Mesendoderm (in vitro differentiated cells): Measurements from ENCODE around the gene EIF4G3.
A peak's percentile ranks its signal among the peaks of the same experiment; 100 is the strongest.
"Not testable (repeated sequence)": the region's sequence is repeated elsewhere in the genome, so short reads cannot be mapped to it uniquely, and the experiment has no call there.

Source experiments
- DNase-seq: peaks from one replicate; pipeline ENCODE4 v3.0.0; 2013
- H2AK5ac ChIP-seq: 2 replicates; pipeline ENCODE4 v1.6.1; 2013; ENCODE audit warnings: low read length, inconsistent platforms
- H2BK120ac ChIP-seq: 2 replicates; pipeline ENCODE4 v1.6.1; 2013; ENCODE audit warnings: low read depth, mild to moderate bottlenecking, low read length, moderate library complexity, mixed read lengths
- H2BK15ac ChIP-seq: replicated peaks from 2 replicates; pipeline ENCODE4 v1.6.1; 2013; ENCODE audit warnings: low read depth, mild to moderate bottlenecking, moderate library complexity
- H2BK5ac ChIP-seq: 2 replicates; pipeline ENCODE4 v1.6.1; 2013; ENCODE audit warnings: low read length, inconsistent platforms
- H3K18ac ChIP-seq: 2 replicates; pipeline ENCODE4 v1.6.1; 2013; ENCODE audit warnings: mild to moderate bottlenecking, low read length, mixed read lengths
- H3K23ac ChIP-seq: one replicate; pipeline ENCODE4 v1.6.1; 2013; ENCODE audit warnings: low read length
- H3K27ac ChIP-seq: 2 replicates; pipeline ENCODE4 v1.5.1; 2013; ENCODE audit warnings: low read depth, mild to moderate bottlenecking, inconsistent platforms, low read length, moderate library complexity
- H3K27me3 ChIP-seq: 2 replicates; pipeline ENCODE4 v1.6.1; 2013; ENCODE audit warnings: low read length, control low read depth, mild to moderate bottlenecking, inconsistent platforms; ENCODE audit not compliant: insufficient read depth, poor library complexity
- H3K36me3 ChIP-seq: 2 replicates; pipeline ENCODE4 v1.6.1; 2013; ENCODE audit warnings: low read length, inconsistent platforms; ENCODE audit not compliant: control insufficient read depth, insufficient read depth
- H3K4ac ChIP-seq: one replicate; pipeline ENCODE4 v1.6.1; 2013; ENCODE audit warnings: low read depth, mild to moderate bottlenecking, low read length, moderate library complexity
- H3K4me1 ChIP-seq: 2 replicates; pipeline ENCODE4 v1.6.1; 2013; ENCODE audit warnings: low read depth, low read length, inconsistent platforms; ENCODE audit not compliant: control insufficient read depth
- H3K4me2 ChIP-seq: 2 replicates; pipeline ENCODE4 v1.6.1; 2013; ENCODE audit warnings: low read length
- H3K4me3 ChIP-seq: 2 replicates; pipeline ENCODE4 v1.5.1; 2013; ENCODE audit warnings: mild to moderate bottlenecking, low read length
- H3K56ac ChIP-seq: one replicate; pipeline ENCODE4 v1.6.1; 2013; ENCODE audit warnings: low read length
- H3K79me1 ChIP-seq: 2 replicates; pipeline ENCODE4 v1.6.1; 2013; ENCODE audit warnings: low read length, inconsistent platforms
- H3K79me2 ChIP-seq: 2 replicates; pipeline ENCODE4 v1.6.1; 2013; ENCODE audit warnings: mild to moderate bottlenecking, low read length; ENCODE audit not compliant: control insufficient read depth, insufficient read depth
- H3K9ac ChIP-seq: 2 replicates; pipeline ENCODE4 v1.6.1; 2013; ENCODE audit warnings: low read length, inconsistent platforms
- H4K5ac ChIP-seq: one replicate; pipeline ENCODE4 v1.6.1; 2013; ENCODE audit warnings: low read length
- H4K8ac ChIP-seq: one replicate; pipeline ENCODE4 v1.6.1; 2013; ENCODE audit warnings: low read depth, mild to moderate bottlenecking, control low read depth, low read length, moderate library complexity
- WGBS: extraction: QIAGEN DNeasy Blood & Tissue Kit; methylation state at CpG from one replicate; pipeline ENCODE4 v1.1.7; 2013; ENCODE audit warnings: low lambda C conversion rate, missing lambda C conversion rate; ENCODE audit not compliant: insufficient coverage; ENCODE audit errors: extremely low coverage; 5-methylcytosine and 5-hydroxymethylcytosine counted together

EIF4G3 gene

GRCh38 chr1:21192284-21192683, 15.6 kb upstream of the EIF4G3 start:
- Histone ChIP-seq H3K27me3 (peaks cover 10% of the 10 kb centered on the region), H2AK5ac (no peak overlapping the region), H3K4me1 (peaks cover 9% of the 10 kb centered on the region), H3K56ac (no peak overlapping the region), H3K23ac (no peak overlapping the region), H3K79me1 (no peaks in the 10 kb centered on the region), H2BK120ac (no peak overlapping the region), H3K4me3 (no peak overlapping the region), H3K4ac (no peak overlapping the region), H3K36me3 (no peaks in the 10 kb centered on the region), H3K27ac (no peak overlapping the region), H4K5ac (no peak overlapping the region), H3K18ac (no peak overlapping the region), H3K79me2 (no peaks in the 10 kb centered on the region), H3K4me2 (no peak overlapping the region), H2BK5ac (peak overlapping the region; percentile 20), H3K9ac (no peak overlapping the region), H2BK15ac (no peak overlapping the region), H4K8ac (no peak overlapping the region)
- DNase-seq: no peak
- WGBS: no CpG with 5 or more reads among the region's 5 CpGs

GRCh38 chr1:21190771-21191170, 14.1 kb upstream of the EIF4G3 start:
- H3K27me3 ChIP-seq, H2BK15ac ChIP-seq, H3K36me3 ChIP-seq, H3K4ac ChIP-seq, H3K4me1 ChIP-seq, H3K56ac ChIP-seq, DNase-seq, H3K9ac ChIP-seq, H3K79me2 ChIP-seq, H2BK5ac ChIP-seq, H2AK5ac ChIP-seq, H3K27ac ChIP-seq, H3K79me1 ChIP-seq, H3K23ac ChIP-seq, H3K4me3 ChIP-seq, H2BK120ac ChIP-seq, H4K5ac ChIP-seq, H3K18ac ChIP-seq, H3K4me2 ChIP-seq, H4K8ac ChIP-seq: not testable (repeated sequence)
- no CpG with 5 or more reads among the region's 2 CpGs for WGBS

- H3K79me1 ChIP-seq: no peaks in the 10 kb centered on the region
- H2BK15ac ChIP-seq: no peak overlapping the region
Observed at GRCh38 chr1:21189906-21190500, 13.3 kb upstream of the EIF4G3 start.

GRCh38 chr1:21189421-21189820, 12.7 kb upstream of the EIF4G3 start:
- Histone ChIP-seq H2BK120ac (no peak overlapping the region), H3K4ac (no peak overlapping the region), H3K79me1 (no peaks in the 10 kb centered on the region), H3K9ac (no peak overlapping the region), H3K4me2 (no peak overlapping the region), H4K8ac (no peak overlapping the region), H3K36me3 (no peaks in the 10 kb centered on the region), H3K56ac (no peak overlapping the region), H3K4me3 (no peak overlapping the region), H2AK5ac (peak overlapping the region; percentile 35), H3K23ac (no peak overlapping the region), H2BK5ac (peak overlapping the region; percentile 1), H2BK15ac (no peak overlapping the region), H3K18ac (no peak overlapping the region), H3K4me1 (peaks cover 9% of the 10 kb centered on the region), H4K5ac (no peak overlapping the region), H3K79me2 (no peaks in the 10 kb centered on the region), H3K27ac (no peak overlapping the region), H3K27me3 (peaks cover 10% of the 10 kb centered on the region)
- DNase-seq: no peak
- no CpG with 5 or more reads among the region's 3 CpGs for WGBS

More at GRCh38 chr1:21189906-21190500, 13.3 kb upstream of the EIF4G3 start:
- no CpG with 5 or more reads among the region's 1 CpG for WGBS
- H3K4me3 ChIP-seq: no peak overlapping the region
- DNase-seq: no peak
- H3K4ac ChIP-seq: no peak overlapping the region
- H3K4me2 ChIP-seq: no peak overlapping the region
- no peak overlapping the region for H3K27ac ChIP-seq
- peak overlapping the region; percentile 35 for H2AK5ac ChIP-seq
- H3K4me1 ChIP-seq: peaks cover 9% of the 10 kb centered on the region
- H3K9ac ChIP-seq: no peak overlapping the region
- no peak overlapping the region for H2BK120ac ChIP-seq
- no peak overlapping the region for H3K18ac ChIP-seq
- H3K56ac ChIP-seq: no peak overlapping the region
- no peaks in the 10 kb centered on the region for H3K79me2 ChIP-seq
- H2BK5ac ChIP-seq: peak overlapping the region; percentile 1
- H3K27me3 ChIP-seq: peaks cover 10% of the 10 kb centered on the region
- H4K5ac ChIP-seq: no peak overlapping the region
- no peak overlapping the region for H4K8ac ChIP-seq
- no peaks in the 10 kb centered on the region for H3K36me3 ChIP-seq
- no peak overlapping the region for H3K23ac ChIP-seq

- H3K4me1 ChIP-seq: peaks cover 9% of the 10 kb centered on the region
- no peak overlapping the region for H2BK5ac ChIP-seq
- H4K5ac ChIP-seq: no peak overlapping the region
- H3K79me2 ChIP-seq: no peaks in the 10 kb centered on the region
- no peak overlapping the region for H3K4ac ChIP-seq
- no peak overlapping the region for H2BK15ac ChIP-seq
- peaks cover 10% of the 10 kb centered on the region for H3K27me3 ChIP-seq
- no CpG with 5 or more reads among the region's 3 CpGs for WGBS
- no peak for DNase-seq
- H3K79me1 ChIP-seq: no peaks in the 10 kb centered on the region
- no peak overlapping the region for H3K18ac ChIP-seq
- H2AK5ac ChIP-seq: no peak overlapping the region
- no peaks in the 10 kb centered on the region for H3K36me3 ChIP-seq
- H3K4me3 ChIP-seq: no peak overlapping the region
- no peak overlapping the region for H3K27ac ChIP-seq
- no peak overlapping the region for H4K8ac ChIP-seq
- no peak overlapping the region for H2BK120ac ChIP-seq
- no peak overlapping the region for H3K9ac ChIP-seq
- no peak overlapping the region for H3K4me2 ChIP-seq
- no peak overlapping the region for H3K56ac ChIP-seq
- no peak overlapping the region for H3K23ac ChIP-seq
Observed at GRCh38 chr1:21188235-21188634, 11.5 kb upstream of the EIF4G3 start.

GRCh38 chr1:21185221-21185731, 8.6 kb upstream of the EIF4G3 start:
- no CpG with 5 or more reads among the region's 5 CpGs for WGBS
- Histone ChIP-seq H2AK5ac (no peak overlapping the region), H3K4me1 (peaks cover 7% of the 10 kb centered on the region), H3K4me3 (no peak overlapping the region), H3K56ac (no peak overlapping the region), H3K27me3 (peaks cover 5% of the 10 kb centered on the region), H3K79me2 (no peaks in the 10 kb centered on the region), H3K9ac (no peak overlapping the region), H4K5ac (no peak overlapping the region), H3K27ac (no peak overlapping the region), H3K36me3 (no peaks in the 10 kb centered on the region), H3K79me1 (no peaks in the 10 kb centered on the region), H3K18ac (no peak overlapping the region), H3K4me2 (no peak overlapping the region), H2BK5ac (no peak overlapping the region), H2BK120ac (no peak overlapping the region), H3K4ac (no peak overlapping the region), H3K23ac (no peak overlapping the region), H2BK15ac (no peak overlapping the region), H4K8ac (no peak overlapping the region)
- DNase-seq: no peak
